DND-41 (cell line): ENCODE results near the gene NUAK1.

ENCODE experiments used
- ATAC-seq: fragments of 200-7000 bp; cut with Tn5 transposase; 3 replicates; pipeline ENCODE4 v1.9.1; 2021; ENCODE audit warnings: low read depth; ENCODE audit not compliant: insufficient read depth
- DNase-seq: peaks from one replicate; pipeline ENCODE4 v3.0.0-alpha.2; 2020
- H2AFZ ChIP-seq: 2 replicates; pipeline ENCODE4 v1.6.0; 2012; ENCODE audit warnings: low read depth, low read length
- H3K27ac ChIP-seq: 2 replicates; pipeline ENCODE4 v1.5.1; 2012; ENCODE audit warnings: low read length, inconsistent platforms
- H3K27me3 ChIP-seq: fragments of 200-600 bp; sonication (generic); 2 replicates; pipeline ENCODE4 v1.6.0; 2012; ENCODE audit warnings: low read length, mild to moderate bottlenecking, inconsistent platforms; ENCODE audit not compliant: insufficient read depth, poor library complexity
- H3K36me3 ChIP-seq: 2 replicates; pipeline ENCODE4 v1.5.1; 2012; ENCODE audit warnings: low read length, inconsistent platforms; ENCODE audit not compliant: insufficient read depth
- H3K4me1 ChIP-seq: 2 replicates; pipeline ENCODE4 v1.5.1; 2012; ENCODE audit warnings: mild to moderate bottlenecking, low read length; ENCODE audit not compliant: insufficient read depth
- H3K4me2 ChIP-seq: 2 replicates; pipeline ENCODE4 v1.6.0; 2012; ENCODE audit warnings: mild to moderate bottlenecking, moderate library complexity, low read length, inconsistent platforms; ENCODE audit not compliant: insufficient read depth
- H3K4me3 ChIP-seq, 2 experiments: fragments of 200-600 bp in 1 of 2; shearing (Covaris generic) in 1 of 2; 2 replicates each; pipeline ENCODE4 v1.5.1; 2012 to 2016; ENCODE audit warnings: inconsistent platforms in 2 of 2, low read length in 2 of 2, mild to moderate bottlenecking in 2 of 2, low read depth in 1 of 2, moderate library complexity in 1 of 2
- H3K79me2 ChIP-seq: 2 replicates; pipeline ENCODE4 v1.6.0; 2012; ENCODE audit warnings: low read length, inconsistent platforms; ENCODE audit not compliant: insufficient read depth
- H3K9ac ChIP-seq: 2 replicates; pipeline ENCODE4 v1.6.0; 2012; ENCODE audit warnings: low read depth, mild to moderate bottlenecking, inconsistent platforms, low read length, moderate library complexity
- H3K9me3 ChIP-seq: 2 replicates; pipeline ENCODE4 v1.5.1; 2012; ENCODE audit warnings: low read length, moderate library complexity, mild to moderate bottlenecking, inconsistent platforms; ENCODE audit not compliant: insufficient read depth, severe bottlenecking
- H4K20me1 ChIP-seq: 2 replicates; pipeline ENCODE4 v1.6.0; 2012; ENCODE audit warnings: low read length; ENCODE audit not compliant: insufficient read depth
- CTCF ChIP-seq: IDR thresholded peaks from 2 replicates; pipeline ENCODE4 v1.5.1; 2012; ENCODE audit warnings: borderline replicate concordance, low read length, moderate library complexity, mild to moderate bottlenecking; ENCODE audit not compliant: poor library complexity, severe bottlenecking; ENCODE audit errors: extremely low read depth
- EZH2 ChIP-seq: IDR thresholded peaks from 3 replicates; pipeline ENCODE4 v1.6.1; 2012; ENCODE audit warnings: borderline replicate concordance, low read depth, mild to moderate bottlenecking, moderate library complexity, low read length, inconsistent platforms; ENCODE audit not compliant: severe bottlenecking

The NUAK1 gene

GRCh38 chr12:106091446-106091820, 47.3 kb downstream of the NUAK1 start:
- no peak for ATAC-seq
- no peak for TF ChIP-seq CTCF
- no peak for TF ChIP-seq EZH2
- Histone ChIP-seq H2AFZ (no peak overlapping the region), H3K9me3 (no peaks in the 10 kb centered on the region), H3K36me3 (no peaks in the 10 kb centered on the region), H4K20me1 (no peaks in the 10 kb centered on the region), H3K79me2 (no peaks in the 10 kb centered on the region), H3K27me3 (peaks cover 23% of the 10 kb centered on the region), H3K4me3 (no peak overlapping the region), H3K4me2 (no peak overlapping the region), H3K27ac (no peak overlapping the region), H3K9ac (no peak overlapping the region), H3K4me1 (no peaks in the 10 kb centered on the region)
- no peak for DNase-seq

- no peak overlapping the region for H3K4me2 ChIP-seq
- no peak overlapping the region for H3K27ac ChIP-seq
- H3K9ac ChIP-seq = no peak overlapping the region
- peaks cover 18% of the 10 kb centered on the region for H3K27me3 ChIP-seq
- no peaks in the 10 kb centered on the region for H3K36me3 ChIP-seq
- no peaks in the 10 kb centered on the region for H4K20me1 ChIP-seq
- H3K79me2 ChIP-seq = no peaks in the 10 kb centered on the region
- no peak for TF ChIP-seq CTCF
- no peak for TF ChIP-seq EZH2
- ATAC-seq (no peak), DNase-seq (no peak)
- no peak overlapping the region for H2AFZ ChIP-seq
- no peaks in the 10 kb centered on the region for H3K9me3 ChIP-seq
- H3K4me1 ChIP-seq = no peaks in the 10 kb centered on the region
- no peak overlapping the region for H3K4me3 ChIP-seq
Observed at GRCh38 chr12:106090591-106091445, 47.9 kb downstream of the NUAK1 start.

- H3K36me3 ChIP-seq = no peaks in the 10 kb centered on the region
- no peak overlapping the region for H3K4me2 ChIP-seq
- no peak overlapping the region for H3K27ac ChIP-seq
- ATAC-seq (no peak), DNase-seq (no peak)
- no peak overlapping the region for H2AFZ ChIP-seq
- TF ChIP-seq EZH2 (no peak), CTCF (no peak)
- no peaks in the 10 kb centered on the region for H4K20me1 ChIP-seq
- no peaks in the 10 kb centered on the region for H3K4me1 ChIP-seq
- no peaks in the 10 kb centered on the region for H3K79me2 ChIP-seq
- no peaks in the 10 kb centered on the region for H3K9me3 ChIP-seq
- H3K9ac ChIP-seq = no peak overlapping the region
- no peak overlapping the region for H3K4me3 ChIP-seq
- H3K27me3 ChIP-seq = peaks cover 18% of the 10 kb centered on the region
Observed at GRCh38 chr12:106089935-106090334, 48.8 kb downstream of the NUAK1 start.
